Epidermal melanocyte (primary cell): ENCODE data around the gene MMRN2.

Experiments used
- DNase-seq: peaks from one replicate; pipeline ENCODE4 v3.0.0; 2011; ENCODE audit warnings: low spot score; ENCODE audit not compliant: insufficient read length

MMRN2 gene

DNA sequence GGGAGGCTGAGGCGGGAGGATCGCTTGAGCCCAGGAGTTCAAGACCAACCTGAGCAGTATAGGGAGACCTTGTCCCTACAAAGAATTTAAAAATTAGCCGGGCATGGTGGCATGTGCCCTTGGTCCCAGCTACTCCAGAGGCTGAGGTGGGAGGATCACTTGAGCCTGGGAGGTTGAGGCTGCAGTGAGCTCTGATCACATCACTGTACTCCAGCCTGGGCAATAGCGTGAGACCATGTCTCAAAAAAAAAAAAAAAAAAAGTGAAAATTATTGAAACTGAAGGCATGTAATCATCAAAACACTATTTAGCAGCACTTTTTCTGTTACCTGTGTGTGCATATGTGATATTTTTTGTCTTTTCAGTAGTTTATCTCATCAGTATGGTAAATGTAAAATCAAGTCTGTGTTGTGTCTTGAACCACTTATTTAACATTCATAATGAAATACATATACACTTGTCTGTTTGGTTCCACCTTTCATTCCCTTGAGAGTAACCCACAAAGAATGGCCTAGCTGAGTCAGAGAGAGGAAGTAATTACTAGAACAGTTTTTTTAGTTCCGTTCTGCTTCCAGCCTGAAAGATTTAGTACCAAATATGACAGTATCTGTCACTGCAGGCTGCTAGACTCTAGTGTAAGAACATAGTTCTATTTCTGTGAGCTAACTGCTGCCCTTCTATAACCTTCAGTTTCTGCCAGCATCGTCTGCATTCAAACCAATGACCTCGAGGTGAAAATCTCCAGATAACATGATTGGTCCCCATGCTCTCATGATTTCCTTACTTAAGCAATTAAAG is 68.6 kb downstream of the MMRN2 start:
- peak; percentile 33 for DNase-seq
